HG03196 (cell line): ENCODE measurements around the gene PLCZ1.
"Not testable (repeated sequence)": the region's sequence is repeated elsewhere in the genome, so short reads cannot be mapped to it uniquely, and the experiment has no call there.

Experiments
- ATAC-seq: cut with Tn5 transposase; IDR thresholded peaks from one replicate; pipeline ENCODE4 v1.9.1; 2021; ENCODE audit not compliant: unreplicated experiment

Gene PLCZ1, protein sequence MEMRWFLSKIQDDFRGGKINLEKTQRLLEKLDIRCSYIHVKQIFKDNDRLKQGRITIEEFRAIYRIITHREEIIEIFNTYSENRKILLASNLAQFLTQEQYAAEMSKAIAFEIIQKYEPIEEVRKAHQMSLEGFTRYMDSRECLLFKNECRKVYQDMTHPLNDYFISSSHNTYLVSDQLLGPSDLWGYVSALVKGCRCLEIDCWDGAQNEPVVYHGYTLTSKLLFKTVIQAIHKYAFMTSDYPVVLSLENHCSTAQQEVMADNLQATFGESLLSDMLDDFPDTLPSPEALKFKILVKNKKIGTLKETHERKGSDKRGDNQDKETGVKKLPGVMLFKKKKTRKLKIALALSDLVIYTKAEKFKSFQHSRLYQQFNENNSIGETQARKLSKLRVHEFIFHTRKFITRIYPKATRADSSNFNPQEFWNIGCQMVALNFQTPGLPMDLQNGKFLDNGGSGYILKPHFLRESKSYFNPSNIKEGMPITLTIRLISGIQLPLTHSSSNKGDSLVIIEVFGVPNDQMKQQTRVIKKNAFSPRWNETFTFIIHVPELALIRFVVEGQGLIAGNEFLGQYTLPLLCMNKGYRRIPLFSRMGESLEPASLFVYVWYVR

DNA sequence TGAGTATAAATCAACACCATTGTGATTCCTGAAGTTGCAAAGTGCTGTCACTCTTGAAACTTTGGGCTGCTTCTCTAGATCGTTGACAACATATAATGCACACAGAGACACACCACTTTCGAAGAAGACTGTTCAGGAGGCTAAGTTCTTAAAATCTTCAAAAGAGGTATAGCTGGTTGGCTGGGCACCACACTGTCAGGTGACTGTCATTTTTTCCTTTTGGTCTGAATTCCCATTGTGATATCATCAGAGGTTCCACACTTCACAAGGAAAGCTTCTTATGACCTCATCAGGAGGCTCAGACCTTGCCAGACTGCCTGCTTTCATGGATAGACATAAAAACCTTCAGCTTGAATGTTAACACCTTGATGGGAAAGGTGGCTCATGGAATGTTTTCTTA is at the start of gene PLCZ1, which contains the start of gene CAPZA3:
Gene PLCZ1 (minus strand): TSS at position 194 of the 400 bp plus-strand sequence. CDS start 641 bp downstream, outside the sequence.
Gene CAPZA3 (plus strand): TSS at position 301 of the 400 bp plus-strand sequence. CDS start 150 bp downstream, outside the sequence.
- ATAC-seq, result no peak

DNA sequence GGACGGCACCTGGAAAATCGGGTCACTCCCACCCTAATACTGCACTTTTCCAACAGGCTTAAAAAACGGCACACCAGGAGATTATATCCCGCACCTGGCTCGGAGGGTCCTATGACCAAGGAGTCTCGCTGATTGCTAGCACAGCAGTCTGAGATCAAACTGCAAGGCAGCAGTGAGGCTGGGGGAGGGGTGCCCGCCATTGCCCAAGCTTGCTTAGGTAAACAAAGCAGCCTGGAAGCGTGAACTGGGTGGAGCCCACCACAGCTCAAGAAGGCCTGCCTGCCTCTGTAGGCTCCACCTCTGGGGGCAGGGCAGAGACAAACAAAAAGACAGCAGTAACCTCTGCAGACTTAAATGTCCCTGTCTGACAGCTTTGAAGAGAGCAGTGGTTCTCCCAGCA is 47.7 kb upstream of the PLCZ1 start:
- not testable (repeated sequence) for ATAC-seq

DNA sequence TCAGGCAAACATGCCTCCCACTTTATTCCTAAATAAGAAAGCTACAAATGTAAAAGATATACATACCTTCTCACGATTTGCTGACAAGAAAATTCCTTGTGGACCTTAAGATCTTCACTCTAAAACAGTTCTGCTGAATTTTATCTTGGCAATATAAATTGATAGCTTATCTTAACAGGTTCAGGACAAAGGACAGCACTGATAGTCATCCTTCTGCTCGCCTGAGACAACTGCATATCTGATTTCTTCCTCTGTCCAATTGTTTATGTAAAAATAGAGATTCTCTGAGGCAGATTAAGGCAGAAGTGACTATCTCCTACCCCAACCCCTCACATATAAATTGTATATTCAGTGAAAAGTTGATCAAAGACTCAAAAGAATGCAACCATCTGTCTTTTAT is 45.0 kb upstream of the PLCZ1 start:
- no peak for ATAC-seq

DNA sequence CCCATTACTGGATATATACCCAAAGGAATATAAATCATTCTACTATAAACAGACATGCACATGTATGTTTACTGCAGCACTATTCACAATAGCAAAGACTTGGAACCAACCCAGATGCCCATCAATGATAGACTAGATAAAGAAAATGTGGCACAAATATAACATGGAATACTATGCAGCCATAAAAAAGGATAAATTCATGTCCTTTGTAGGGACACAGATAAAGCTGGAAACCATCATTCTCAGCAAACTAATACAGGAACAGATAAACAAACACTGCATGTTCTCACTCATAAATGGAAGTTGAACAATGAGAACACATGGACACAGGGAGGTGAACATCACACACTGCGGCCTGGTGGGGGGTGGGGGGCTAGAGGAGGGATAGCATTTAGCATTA is 28.7 kb upstream of the PLCZ1 start:
- ATAC-seq, result not testable (repeated sequence)

DNA sequence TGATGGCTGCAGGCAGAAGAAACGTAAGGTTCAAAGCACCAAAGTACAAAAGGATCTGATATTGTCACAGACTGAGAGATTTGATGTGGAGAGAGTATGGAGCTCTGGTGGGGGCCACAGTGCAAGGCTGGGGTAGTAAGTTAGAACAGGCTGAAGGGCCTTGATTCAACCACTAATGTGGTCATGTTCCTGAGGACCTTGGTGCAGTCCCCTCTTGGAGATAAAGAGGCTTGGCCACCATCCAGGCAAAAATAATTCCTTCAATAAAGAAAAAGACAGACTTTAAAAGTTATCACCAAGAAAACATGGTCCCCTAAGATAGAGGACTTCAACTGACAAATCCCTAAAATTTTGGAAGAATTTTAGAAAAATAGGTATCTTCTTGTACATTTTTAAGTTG is 17.5 kb upstream of the PLCZ1 start:
- ATAC-seq, result no peak

DNA sequence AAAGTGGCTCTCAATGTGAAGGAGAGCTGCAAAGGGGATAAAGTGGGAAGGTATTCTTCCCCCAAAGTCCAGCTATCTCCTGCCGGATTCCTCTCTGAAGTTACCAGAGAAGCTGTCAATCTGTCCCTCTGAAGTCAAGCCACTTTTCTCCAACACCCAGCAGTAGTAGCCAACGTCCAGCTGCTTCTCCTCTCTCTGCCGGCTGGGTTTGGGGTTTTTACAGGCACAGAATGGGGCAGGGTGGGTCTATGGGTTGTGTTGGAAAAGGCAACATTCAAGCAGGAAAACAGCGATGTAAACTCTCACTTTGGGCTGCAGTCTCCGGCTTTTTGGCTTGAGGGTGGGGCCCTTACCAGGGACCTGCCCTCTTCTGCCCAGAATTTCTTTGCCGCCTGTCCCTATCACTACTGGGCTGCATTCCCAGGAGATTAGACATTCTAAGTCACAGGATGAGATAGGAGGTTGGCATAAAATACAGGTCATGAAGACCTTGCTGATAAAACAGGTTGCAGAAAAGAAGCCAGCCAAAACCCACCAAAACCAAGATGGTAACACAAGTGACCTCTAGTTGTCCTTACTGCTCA is 16.4 kb upstream of the PLCZ1 start:
- no peak for ATAC-seq

DNA sequence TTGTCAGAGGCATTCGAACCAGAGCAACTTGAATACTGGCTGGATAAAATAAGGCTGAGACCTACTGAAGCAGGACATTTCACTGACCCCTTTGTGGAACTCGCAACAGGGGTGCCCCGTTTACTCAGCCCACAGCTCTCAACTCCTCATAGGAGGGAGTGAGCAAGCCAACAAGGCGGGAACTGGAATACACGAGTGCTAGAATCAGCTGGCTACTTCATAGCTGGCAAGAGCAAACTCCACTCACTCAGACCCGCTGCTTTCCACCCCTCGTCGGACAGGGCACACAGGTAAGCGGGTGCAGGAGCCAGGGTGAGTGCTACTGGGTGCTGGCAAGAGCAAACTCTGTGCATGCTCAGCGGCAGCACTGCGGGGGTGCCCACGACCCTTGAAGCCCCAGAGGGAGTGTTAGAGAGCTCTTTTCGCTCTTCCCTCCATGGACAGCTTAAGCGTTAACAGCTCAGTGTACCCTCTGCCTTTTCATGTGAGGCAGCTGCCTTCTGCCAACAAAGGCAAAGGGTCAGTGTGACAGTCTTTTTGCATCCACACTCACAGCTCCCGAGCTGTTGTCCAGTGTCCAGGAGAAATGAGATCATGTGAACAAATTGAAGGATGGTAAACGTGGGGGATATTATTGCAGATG is 15.8 kb upstream of the PLCZ1 start:
- ATAC-seq, result no peak

DNA sequence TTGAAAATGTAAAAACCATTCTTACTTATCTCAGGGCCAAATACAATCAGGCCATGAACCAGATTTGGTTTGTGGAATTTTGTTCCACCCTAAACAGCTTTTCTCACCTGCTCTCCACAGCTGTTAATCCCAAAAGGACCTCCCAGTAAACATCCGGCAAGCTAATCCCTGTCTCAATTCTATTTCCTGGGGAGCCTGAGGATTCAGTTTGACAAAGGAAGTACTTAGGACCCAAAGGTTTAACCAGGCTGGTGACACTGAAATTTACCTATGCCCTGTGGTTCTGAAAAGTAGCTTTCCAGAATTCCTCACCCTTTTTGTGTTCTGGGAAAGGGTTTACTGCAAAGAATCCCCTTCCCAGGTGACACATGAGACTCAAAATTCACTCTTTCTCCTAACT is 15.1 kb upstream of the PLCZ1 start:
- no peak for ATAC-seq

DNA sequence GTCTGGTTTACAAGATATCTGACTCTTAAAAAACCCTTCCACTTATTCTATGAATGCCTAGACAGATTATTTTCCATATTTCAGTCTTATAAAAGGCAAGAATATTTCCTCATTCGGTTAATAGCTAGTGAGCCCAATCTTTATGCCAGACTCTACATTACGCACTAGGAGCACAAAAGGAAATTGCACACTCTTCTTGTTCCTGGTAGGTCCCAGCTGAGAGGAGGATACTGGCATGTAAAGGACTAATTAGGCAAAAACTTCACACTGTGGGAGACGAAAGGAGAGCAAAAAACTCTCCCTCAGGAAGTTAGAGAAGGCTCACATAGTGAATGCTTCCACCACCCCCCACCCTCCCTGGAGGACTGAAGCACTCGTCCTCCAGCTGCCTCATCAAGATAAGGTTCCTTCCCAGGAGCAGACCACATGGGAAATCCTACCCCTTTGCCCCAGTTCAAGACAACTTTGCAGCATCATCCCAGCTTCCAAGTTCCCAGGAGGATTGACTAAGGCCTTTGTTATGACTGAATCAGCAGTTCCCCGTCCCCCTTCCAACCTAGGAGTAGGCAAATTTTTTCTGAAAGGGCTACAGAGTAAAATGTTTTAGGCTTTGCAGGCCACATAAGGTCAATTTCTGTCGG is 14.6 kb upstream of the PLCZ1 start:
- no peak for ATAC-seq

DNA sequence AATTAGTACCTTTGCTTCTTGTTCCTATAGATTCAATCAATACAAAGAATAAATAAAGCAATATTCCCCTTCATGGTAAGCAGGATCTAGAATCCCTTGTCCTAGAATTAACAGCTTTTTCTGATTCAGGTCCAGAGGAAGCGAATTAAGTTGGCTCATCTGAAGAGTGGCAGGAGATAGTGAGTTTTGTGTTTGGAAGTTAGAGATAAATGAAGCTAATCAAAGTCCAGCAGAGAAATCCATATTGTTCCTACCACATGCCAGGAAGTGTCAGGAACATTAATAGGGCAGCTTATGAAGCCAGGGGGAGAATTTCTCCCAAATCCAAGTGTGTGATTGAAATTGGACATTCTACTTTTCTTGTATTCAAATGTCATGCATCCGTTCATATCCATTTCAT is 14.1 kb upstream of the PLCZ1 start:
- ATAC-seq, result no peak

DNA sequence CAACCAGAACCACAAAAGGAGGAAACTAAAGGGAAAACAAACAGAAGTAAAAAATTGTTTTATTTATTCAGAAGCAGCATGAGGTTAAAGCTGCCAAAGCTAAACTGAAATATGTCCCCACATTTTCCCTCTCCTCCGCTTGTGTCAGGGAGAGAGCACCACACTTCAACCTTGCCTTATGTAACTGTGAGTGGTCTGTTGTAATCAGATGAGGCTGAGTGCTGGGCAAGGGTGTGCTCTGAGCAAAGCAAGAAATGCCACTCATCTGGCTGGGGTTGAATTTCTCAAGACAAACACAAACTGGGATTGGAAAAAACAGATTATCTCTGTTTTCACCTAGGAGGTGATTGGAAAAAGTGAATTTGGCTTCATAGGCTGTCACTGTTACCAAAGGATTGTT is 12.3 kb upstream of the PLCZ1 start:
- ATAC-seq, result no peak

DNA sequence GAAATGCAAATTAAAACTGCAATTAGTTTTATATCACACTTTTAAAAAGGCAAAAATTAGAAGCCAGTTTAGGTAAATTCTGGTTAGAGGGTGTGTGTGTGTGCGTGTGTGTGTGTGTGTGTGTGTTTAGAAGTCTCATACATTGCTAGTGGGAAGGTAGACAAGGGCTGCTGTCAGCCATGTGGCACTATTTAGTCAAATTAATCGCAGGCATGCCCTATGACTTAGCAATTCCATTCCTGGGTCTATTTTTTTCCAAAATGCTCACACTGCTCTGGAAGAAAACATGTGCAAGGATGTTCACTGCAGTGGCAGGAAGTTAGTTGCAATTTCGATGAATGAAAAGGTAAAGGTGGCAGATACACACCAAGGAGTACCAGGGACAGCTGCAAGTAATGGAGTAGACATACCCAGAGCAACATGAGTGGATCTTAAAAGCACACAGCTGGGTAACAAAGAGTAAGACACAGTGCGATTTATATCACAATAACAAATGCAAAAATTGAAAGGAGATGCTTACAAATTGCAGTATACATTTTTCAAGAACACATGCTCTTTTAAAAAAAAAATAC is 11.7 kb upstream of the PLCZ1 start:
- ATAC-seq, result no peak

DNA sequence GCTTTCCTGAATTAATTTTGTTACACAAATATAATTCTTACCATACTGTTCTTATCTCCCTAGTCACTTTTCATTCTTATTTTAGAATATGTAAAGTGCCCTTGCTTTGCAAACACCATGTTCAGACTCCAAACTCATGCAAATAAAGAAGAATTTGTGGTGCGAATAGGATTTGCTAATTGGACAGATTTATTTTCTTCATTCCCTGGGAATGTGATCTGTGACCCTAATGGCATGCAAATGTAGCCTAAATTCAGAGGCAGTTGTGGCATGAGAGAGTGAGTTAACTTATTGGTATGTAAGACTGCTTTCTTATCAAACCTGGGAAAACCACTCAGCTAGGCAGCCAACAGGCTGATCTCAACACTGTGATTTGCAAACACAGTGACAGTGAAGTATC is 10.1 kb upstream of the PLCZ1 start:
- ATAC-seq, result no peak

DNA sequence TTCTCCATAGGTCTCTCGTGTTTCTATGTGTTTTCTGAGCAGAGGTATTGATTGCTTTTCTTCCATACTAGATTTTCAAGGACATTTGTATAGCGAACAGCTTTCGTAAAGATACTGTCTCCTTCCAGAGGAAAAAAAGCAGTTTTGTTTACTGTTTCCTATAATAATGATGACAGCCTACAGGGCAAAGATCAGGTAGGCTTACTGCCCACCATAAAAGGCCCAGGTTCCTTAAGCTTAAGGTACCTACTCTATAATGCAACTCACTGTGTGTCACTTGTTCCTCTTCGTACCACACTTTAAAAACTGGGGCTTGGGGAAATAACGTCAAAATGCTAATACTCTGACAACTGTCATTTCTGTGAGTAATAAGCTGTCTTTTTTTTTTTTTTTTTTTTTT is 6.7 kb downstream of the PLCZ1 start:
- ATAC-seq, result no peak

DNA sequence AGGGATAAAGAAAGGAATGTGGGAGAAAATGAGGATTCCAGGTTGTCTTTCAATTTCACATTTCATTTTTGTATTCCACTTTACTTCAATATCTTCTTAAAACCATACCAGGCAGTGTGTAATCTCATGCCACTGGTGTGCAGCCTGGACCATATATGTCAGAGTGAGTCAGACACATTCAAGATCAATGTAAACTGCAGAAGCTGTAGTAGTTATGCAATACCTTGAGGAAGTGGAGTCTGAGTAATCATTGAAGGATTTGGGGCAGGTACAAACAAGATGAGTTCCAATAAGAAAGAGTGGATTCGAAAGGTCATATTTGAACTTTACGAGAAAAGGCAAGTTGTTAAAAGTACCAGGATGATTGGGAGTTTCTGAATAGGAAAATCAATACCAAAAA is 14.1 kb downstream of the PLCZ1 start:
- no peak for ATAC-seq

DNA sequence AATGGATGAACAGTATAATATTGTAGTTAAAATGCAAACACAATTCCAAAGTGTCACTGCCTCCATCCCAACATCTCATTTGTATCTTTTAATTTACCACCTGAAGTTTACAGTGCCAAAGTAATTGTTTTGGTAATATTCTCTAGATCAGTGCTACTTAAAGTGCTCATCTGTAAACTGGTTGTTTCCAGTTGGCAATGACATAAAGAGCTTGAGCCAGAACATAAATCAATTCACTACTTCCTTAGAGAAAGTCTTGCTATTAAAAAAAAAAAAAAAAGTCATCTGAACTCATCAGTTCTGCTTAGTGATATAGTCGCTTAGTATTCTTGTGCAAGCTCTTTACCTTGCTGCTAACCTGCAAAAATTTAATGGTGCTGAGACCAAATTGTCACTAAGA is 16.4 kb downstream of the PLCZ1 start:
- no peak for ATAC-seq

DNA sequence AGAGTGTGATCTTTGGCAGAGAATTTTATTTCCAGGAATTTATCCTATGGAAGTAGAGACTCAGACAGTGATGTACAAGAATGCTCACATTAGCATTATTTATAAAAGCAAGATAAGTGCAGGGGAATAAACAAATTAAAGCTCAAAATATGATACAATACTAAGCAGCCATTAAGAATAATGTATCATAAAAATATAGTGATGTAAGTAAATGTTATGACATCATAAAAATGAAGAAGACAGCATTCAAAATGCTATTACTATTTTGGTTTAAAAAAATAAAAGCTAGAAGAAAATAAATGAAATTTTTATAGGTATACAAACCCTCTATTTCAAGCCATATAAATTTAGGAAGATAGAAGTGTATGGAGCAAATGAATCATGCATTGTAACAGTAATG is 17.1 kb downstream of the PLCZ1 start:
- ATAC-seq, result no peak

DNA sequence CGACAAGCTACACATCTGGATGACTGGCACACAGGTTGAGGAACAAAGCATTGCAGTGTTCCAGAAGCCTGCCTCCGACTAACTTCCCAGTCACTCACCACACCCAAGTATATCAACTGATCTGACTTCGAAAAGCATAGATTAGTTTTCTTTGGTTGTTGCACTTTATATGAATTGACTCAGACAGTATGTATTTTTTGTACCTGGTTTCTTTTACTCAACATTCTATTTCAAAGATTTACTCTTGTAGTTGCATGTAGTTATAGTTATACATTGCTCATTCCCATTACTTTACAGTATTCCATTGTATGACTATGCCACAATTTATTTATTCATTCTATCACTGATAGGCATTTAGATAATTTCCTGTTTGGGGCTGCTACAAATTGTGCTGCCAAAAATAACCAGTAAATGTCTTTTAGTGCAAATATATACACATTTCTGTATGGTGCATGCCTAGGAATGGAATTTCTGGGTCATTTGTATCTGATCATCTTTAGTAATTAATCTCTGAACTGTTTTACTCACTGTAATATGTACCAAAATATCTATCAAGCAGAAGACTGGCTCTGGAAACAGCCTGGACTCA is 17.8 kb downstream of the PLCZ1 start:
- no peak for ATAC-seq

DNA sequence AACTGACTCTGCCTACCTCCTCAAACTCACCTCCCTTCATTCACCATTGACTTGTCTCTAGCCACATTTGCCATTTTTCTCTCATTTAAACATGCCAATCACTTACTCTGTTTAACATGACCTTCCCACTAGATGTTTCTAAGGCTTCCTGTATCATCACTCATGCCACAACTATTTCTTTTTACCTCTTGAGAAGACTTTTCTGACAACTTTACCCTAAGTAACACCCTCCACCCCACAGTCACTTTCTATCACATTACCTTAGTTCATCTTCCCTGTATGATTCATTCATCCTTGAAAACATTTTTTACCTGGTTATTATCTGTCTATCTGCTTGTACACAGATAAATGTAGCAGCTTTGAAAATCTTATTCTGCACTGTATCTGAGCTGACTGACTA is 19.4 kb downstream of the PLCZ1 start:
- ATAC-seq, result no peak

DNA sequence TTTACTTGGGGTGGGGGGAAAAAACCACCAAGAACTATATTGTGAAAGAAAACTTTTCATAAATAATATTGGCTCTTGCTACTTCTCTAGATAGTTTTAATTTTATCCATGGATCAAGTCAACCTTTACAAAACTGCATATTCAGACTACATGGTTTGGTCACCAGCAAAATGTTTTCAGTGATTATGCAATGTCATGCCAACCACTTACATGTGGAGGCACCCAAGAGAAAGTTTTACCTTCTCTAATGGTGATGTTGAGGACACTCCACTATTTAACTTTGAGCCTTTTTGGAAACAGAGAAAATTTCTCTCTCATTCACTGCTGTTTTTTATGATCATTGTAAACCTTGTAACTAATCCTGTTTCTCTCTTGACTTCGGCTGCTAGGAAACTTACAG is 21.6 kb downstream of the PLCZ1 start:
- ATAC-seq, result no peak

DNA sequence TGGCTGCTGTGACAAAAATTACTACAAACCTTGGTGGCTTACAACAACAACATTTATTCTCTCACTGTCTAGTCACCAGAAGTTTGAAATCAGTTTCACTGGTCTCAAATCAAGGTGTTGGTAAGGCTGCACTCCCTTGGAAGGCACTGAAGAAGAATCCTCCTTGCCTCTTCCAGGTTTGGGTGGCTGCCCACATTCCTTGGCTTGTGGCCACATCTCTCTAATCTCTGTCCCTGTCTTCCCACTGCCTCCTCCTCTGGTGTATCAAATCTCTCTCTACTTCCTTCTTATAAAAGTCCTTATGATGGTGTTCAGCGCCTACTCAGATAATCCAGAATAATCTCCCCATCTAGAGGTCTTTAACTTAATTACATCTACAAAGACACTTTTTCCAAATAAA is 31.0 kb downstream of the PLCZ1 start:
- no peak for ATAC-seq
